Keratinocyte (primary cell): ENCODE data around the gene COL25A1. TPM values are rescaled to one million over a fixed set of nuclear protein-coding genes. Genes with fewer than 3 reads are reported as not detected.

Experiments used
- DNase-seq: peaks from one replicate; pipeline ENCODE4 v3.0.0-alpha.2; 2011; ENCODE audit warnings: low read depth, missing footprints, low spot score
- FAIRE-seq: peaks from 2 replicates; lab custom pipeline; 2011; peaks lifted over from hg19 to GRCh38; lab: Jason Lieb, UNC
- H2AFZ ChIP-seq: 2 replicates; pipeline ENCODE4 v1.6.0; 2012; ENCODE audit warnings: low read length, control low read depth, inconsistent platforms; ENCODE audit not compliant: control insufficient read depth
- H3K27ac ChIP-seq: 2 replicates; pipeline ENCODE4 v1.5.1; 2011; ENCODE audit warnings: low read length; ENCODE audit not compliant: control insufficient read depth, insufficient read depth
- H3K27me3 ChIP-seq: 3 replicates; pipeline ENCODE4 v1.6.0; 2011; ENCODE audit warnings: low read length; ENCODE audit not compliant: control insufficient read depth, insufficient read depth; ENCODE audit errors: extremely low read depth
- H3K36me3 ChIP-seq, 2 experiments: 2 replicates in 1 of 2; 3 replicates in 1 of 2; pipeline ENCODE4 v1.5.1; 2011; ENCODE audit warnings: low read length in 2 of 2, mild to moderate bottlenecking in 1 of 2; ENCODE audit not compliant: control insufficient read depth in 2 of 2, insufficient read depth in 2 of 2; ENCODE audit errors: extremely low read depth in 1 of 2
- H3K4me1 ChIP-seq: 3 replicates; pipeline ENCODE4 v1.5.1; 2011; ENCODE audit warnings: low read length; ENCODE audit not compliant: control insufficient read depth, insufficient read depth; ENCODE audit errors: extremely low read depth
- H3K4me2 ChIP-seq: 3 replicates; pipeline ENCODE4 v1.6.0; 2011; ENCODE audit warnings: low read depth, low read length; ENCODE audit not compliant: control insufficient read depth, insufficient read depth; ENCODE audit errors: extremely low read depth
- H3K4me3 ChIP-seq, 3 experiments: fragments of 200-600 bp in 1 of 3; sonication (generic) in 1 of 3; 2 replicates in 2 of 3; 3 replicates in 1 of 3; pipeline ENCODE4 v1.5.1; 2011 to 2016; ENCODE audit warnings: low read length in 3 of 3, mild to moderate bottlenecking in 3 of 3, control low read depth in 2 of 3, inconsistent platforms in 1 of 3, low read depth in 1 of 3, mixed read lengths in 1 of 3, mixed run types in 1 of 3, moderate library complexity in 1 of 3; ENCODE audit not compliant: control insufficient read depth in 2 of 3, insufficient read depth in 2 of 3; ENCODE audit errors: extremely low read depth in 1 of 3
- H3K79me2 ChIP-seq: 2 replicates; pipeline ENCODE4 v1.6.0; 2012; ENCODE audit warnings: low read length; ENCODE audit not compliant: control insufficient read depth, insufficient read depth
- H3K9ac ChIP-seq: 3 replicates; pipeline ENCODE4 v1.6.0; 2011; ENCODE audit warnings: low read length; ENCODE audit not compliant: control insufficient read depth, insufficient read depth; ENCODE audit errors: extremely low read depth
- H3K9me1 ChIP-seq: 3 replicates; pipeline ENCODE4 v1.6.0; 2011; ENCODE audit warnings: low read length; ENCODE audit not compliant: control insufficient read depth, insufficient read depth; ENCODE audit errors: extremely low read depth
- H3K9me3 ChIP-seq: 2 replicates; pipeline ENCODE4 v1.5.1; 2012; ENCODE audit warnings: low read depth, low read length; ENCODE audit not compliant: control insufficient read depth
- H4K20me1 ChIP-seq: 3 replicates; pipeline ENCODE4 v1.6.0; 2011; ENCODE audit warnings: low read length; ENCODE audit not compliant: control insufficient read depth, insufficient read depth; ENCODE audit errors: extremely low read depth
- CTCF ChIP-seq, 3 experiments: IDR thresholded peaks in 1 of 3; conservative IDR thresholded peaks in 1 of 3; optimal IDR thresholded peaks in 1 of 3; 2 replicates in 2 of 3; 3 replicates in 1 of 3; pipeline versions ENCODE3 to v1.5.1; 2011; ENCODE audit warnings: low read length in 3 of 3, mild to moderate bottlenecking in 3 of 3, moderate library complexity in 2 of 3, control low read depth in 1 of 3, inconsistent platforms in 1 of 3; ENCODE audit not compliant: insufficient read depth in 2 of 3; ENCODE audit errors: extremely low read depth in 1 of 3
- EZH2 ChIP-seq: IDR thresholded peaks from one replicate; pipeline ENCODE4 v1.6.1; 2012; ENCODE audit warnings: inconsistent platforms, mild to moderate bottlenecking, low read length, moderate library complexity
- dilution Hi-C: fragments of 300-500 bp; cut with MboI; formaldehyde crosslinking; loops from one replicate; pipeline ENCODE4 v1.7.0; 2020; ENCODE audit warnings: low sequenced_read_pairs; ENCODE audit not compliant: extremely low pct_ligation_motif_present
- polyA plus RNA-seq, 5 experiments: library from polyadenylated mRNA; depleted of rRNA in 3 of 5; stranded (reverse) in 3 of 5; stranded (forward) in 1 of 5; unstranded in 1 of 5; fragments of >200 nt; gene quantifications; 1 replicate in 1 of 5; 2 replicates in 3 of 5; 3 replicates in 1 of 5; pipeline versions ENCODE4 v1.2.1 to v1.2.3, GENCODE V29; 2011 to 2012; ENCODE audit warnings: missing spikeins in 2 of 5, low read depth in 1 of 5, low replicate concordance in 1 of 5

The COL25A1 gene
- polyA plus RNA-seq, 1 donor (not counting 4 experiments of a cell fraction or from before 2014, with no cell fraction given): not detected

GRCh38 chr4:108833046-108833445, 469.4 kb downstream of the COL25A1 start:
- Histone ChIP-seq H3K79me2 (no peaks in the 10 kb centered on the region), H3K4me2 (no peak overlapping the region), H3K27ac (no peak overlapping the region), H3K27me3 (peaks cover 9% of the 10 kb centered on the region), H3K9me3 (no peaks in the 10 kb centered on the region), H2AFZ (no peak overlapping the region), H3K4me1 (peaks cover 9% of the 10 kb centered on the region), H3K4me3 (no peak overlapping the region), H3K9me1 (no peaks in the 10 kb centered on the region), H3K36me3 (no peaks in the 10 kb centered on the region), H3K9ac (no peak overlapping the region), H4K20me1 (no peaks in the 10 kb centered on the region)
- FAIRE-seq: no peak
- dilution Hi-C loops: no loop called here
- TF ChIP-seq EZH2 (no peak), CTCF (optimal IDR thresholded peaks at IDR 0.05 in 1 of 3, IDR thresholded peaks at IDR 0.05 in 1 of 3, conservative IDR thresholded peaks at IDR 0.05 in 1 of 3; ENCODE audit: extremely low read depth in 1 of 3, insufficient read depth in 2 of 3, low read length in 3 of 3) (no peak)
- DNase-seq: no peak

GRCh38 chr4:108831886-108832285, 470.6 kb downstream of the COL25A1 start:
- no peak overlapping the region for H2AFZ ChIP-seq
- dilution Hi-C loops: no loop called here
- peaks cover 9% of the 10 kb centered on the region for H3K4me1 ChIP-seq
- TF ChIP-seq EZH2 (no peak), CTCF (optimal IDR thresholded peaks at IDR 0.05 in 1 of 3, IDR thresholded peaks at IDR 0.05 in 1 of 3, conservative IDR thresholded peaks at IDR 0.05 in 1 of 3; ENCODE audit: extremely low read depth in 1 of 3, insufficient read depth in 2 of 3, low read length in 3 of 3) (no peak)
- FAIRE-seq: no peak
- H3K9me3 ChIP-seq: no peaks in the 10 kb centered on the region
- H3K27ac ChIP-seq: no peak overlapping the region
- no peak overlapping the region for H3K4me2 ChIP-seq
- no peaks in the 10 kb centered on the region for H3K36me3 ChIP-seq
- no peak overlapping the region for H3K9ac ChIP-seq
- H4K20me1 ChIP-seq: no peaks in the 10 kb centered on the region
- H3K4me3 ChIP-seq: no peak overlapping the region
- H3K79me2 ChIP-seq: no peaks in the 10 kb centered on the region
- no peak for DNase-seq
- peaks cover 9% of the 10 kb centered on the region for H3K27me3 ChIP-seq
- H3K9me1 ChIP-seq: no peaks in the 10 kb centered on the region
